GM12872 (cell line): Measurements from ENCODE around the gene AFP.

Experiments used
- CTCF ChIP-seq: IDR thresholded peaks from 3 replicates; pipeline ENCODE4 v1.5.1; 2011; ENCODE audit warnings: low read depth, mild to moderate bottlenecking, low read length, moderate library complexity; ENCODE audit not compliant: insufficient read depth

AFP gene

GRCh38 chr4:73477176-73477575 is 41.2 kb downstream of the AFP start:
- TF ChIP-seq CTCF: no peak

- no peak for TF ChIP-seq CTCF
These were observed 43.3 kb downstream of the AFP start for GRCh38 chr4:73479323-73479722.

- TF ChIP-seq CTCF: no peak
These were observed 45.3 kb downstream of the AFP start, which contains the start of gene AFM for GRCh38 chr4:73481358-73481757. Gene AFM, plus strand, starts transcription at chr4:73481745. Its CDS starts 31 bp downstream, at chr4:73481776.

- no peak for TF ChIP-seq CTCF
These were observed 49.1 kb downstream of the AFP start for GRCh38 chr4:73485085-73485484.

GRCh38 chr4:73485596-73485995 is 49.6 kb downstream of the AFP start:
- no peak for TF ChIP-seq CTCF

GRCh38 chr4:73486497-73486896 is 50.5 kb downstream of the AFP start:
- TF ChIP-seq CTCF: no peak

- no peak for TF ChIP-seq CTCF
These were observed 51.2 kb downstream of the AFP start for GRCh38 chr4:73487233-73487632.

GRCh38 chr4:73499996-73500765 is 64.2 kb downstream of the AFP start:
- no peak for TF ChIP-seq CTCF
